ENCODE results near the gene GALNT2. TPM values are rescaled to one million over a fixed set of nuclear protein-coding genes. Genes with fewer than 3 reads are reported as not detected.

The GALNT2 gene
- total and polyA plus RNA-seq, 7 donors = 43.7 to 88.7 (median 75.7) TPM

- Histone ChIP-seq H3K27ac (peak overlapping the region; percentile 7), H3K4me3 (no peak overlapping the region), H3K36me3 (ENCODE audit: insufficient read depth in 1 of 2, low read depth in 1 of 2) (peaks cover 0 to under 1% of the 10 kb centered on the region in 2 donors), H3K27me3 (ENCODE audit: insufficient read depth in 3 of 3, low read length in 2 of 3) (no peaks in the 10 kb centered on the region), H3K4me1 (peaks cover 12% of the 10 kb centered on the region), H3K9me3 (no peaks in the 10 kb centered on the region)
- intact Hi-C loops (cut with DNase I) = loop anchor here in 1 of 2 donors (10.0 kb wide), 1 partner anchor 337 kb away; no protein-coding TSS in a partner anchor
- 81 to 93% (median 89%) methylated on average over 4 of the region's 4 CpGs for WGBS, 3 donors
- ATAC-seq = peak in 2 of 4 donors; percentile 36 to 45
- DNase-seq = no peak
- no peak for TF ChIP-seq CTCF (IDR thresholded peaks at IDR 0.05)
These were observed 124.8 kb downstream of the GALNT2 start for GRCh38 chr1:230191855-230192254.

GRCh38 chr1:230194525-230194924, 127.5 kb downstream of the GALNT2 start:
- H3K4me3 ChIP-seq = no peak overlapping the region
- ATAC-seq = no peak
- H3K4me1 ChIP-seq = peaks cover 10% of the 10 kb centered on the region
- no peaks in the 10 kb centered on the region for H3K9me3 ChIP-seq
- TF ChIP-seq CTCF (IDR thresholded peaks at IDR 0.05) = no peak
- intact Hi-C loops (cut with DNase I) = loop anchor here in 1 of 2 donors (10.0 kb wide), 1 partner anchor 340 kb away; no protein-coding TSS in a partner anchor
- no peaks in the 10 kb centered on the region for H3K27me3 ChIP-seq (ENCODE audit: insufficient read depth in 3 of 3, low read length in 2 of 3)
- no peak overlapping the region for H3K27ac ChIP-seq
- DNase-seq = no peak
- 51 to 85% (median 72%) methylated on average over 7 of the region's 7 CpGs for WGBS, 3 donors
- peaks cover 0 to 2% of the 10 kb centered on the region in 2 donors for H3K36me3 ChIP-seq (ENCODE audit: insufficient read depth in 1 of 2, low read depth in 1 of 2)

- 61 to 94% (median 88%) methylated on average over 3 of the region's 3 CpGs for WGBS, 3 donors
- Histone ChIP-seq H3K4me3 (no peak overlapping the region), H3K27ac (no peak overlapping the region), H3K36me3 (ENCODE audit: insufficient read depth in 1 of 2, low read depth in 1 of 2) (peaks cover 0 to 2% of the 10 kb centered on the region in 2 donors), H3K9me3 (no peaks in the 10 kb centered on the region), H3K4me1 (peaks cover 11% of the 10 kb centered on the region), H3K27me3 (ENCODE audit: insufficient read depth in 3 of 3, low read length in 2 of 3) (no peaks in the 10 kb centered on the region)
- intact Hi-C loops (cut with DNase I) = loop anchor here in 1 of 2 donors (10.0 kb wide), 1 partner anchor 340 kb away; no protein-coding TSS in a partner anchor
- no peak for ATAC-seq
- DNase-seq = no peak
- no peak for TF ChIP-seq CTCF (IDR thresholded peaks at IDR 0.05)
These were observed 128.2 kb downstream of the GALNT2 start for GRCh38 chr1:230195199-230195598.

GRCh38 chr1:230196077-230196476, 129.0 kb downstream of the GALNT2 start:
- no peak overlapping the region for H3K4me3 ChIP-seq
- H3K4me1 ChIP-seq = peaks cover 19% of the 10 kb centered on the region
- DNase-seq (no peak), ATAC-seq (no peak)
- peaks cover 0 to 2% of the 10 kb centered on the region in 2 donors for H3K36me3 ChIP-seq (ENCODE audit: insufficient read depth in 1 of 2, low read depth in 1 of 2)
- intact Hi-C loops (cut with DNase I) = loop anchor here in 1 of 2 donors (10.0 kb wide), 1 partner anchor 341 kb away; no protein-coding TSS in a partner anchor
- 94 to 98% (median 95%) methylated on average over 5 of the region's 5 CpGs for WGBS, 3 donors
- TF ChIP-seq CTCF (IDR thresholded peaks at IDR 0.05) = no peak
- no peaks in the 10 kb centered on the region for H3K9me3 ChIP-seq
- H3K27ac ChIP-seq = no peak overlapping the region
- no peaks in the 10 kb centered on the region for H3K27me3 ChIP-seq (ENCODE audit: insufficient read depth in 3 of 3, low read length in 2 of 3)

Measured in psoas muscle (tissue), 8 donors.